ENCODE measurements around the gene DALRD3. TPM values are rescaled to one million over a fixed set of nuclear protein-coding genes. Genes with fewer than 3 reads are reported as not detected.

The DALRD3 gene
- total and polyA plus RNA-seq, 2 of the 8 experiments (the other 6 are each of a cell fraction or from before 2014, with no cell fraction given) = 30.4 to 86.5 TPM

DNA sequence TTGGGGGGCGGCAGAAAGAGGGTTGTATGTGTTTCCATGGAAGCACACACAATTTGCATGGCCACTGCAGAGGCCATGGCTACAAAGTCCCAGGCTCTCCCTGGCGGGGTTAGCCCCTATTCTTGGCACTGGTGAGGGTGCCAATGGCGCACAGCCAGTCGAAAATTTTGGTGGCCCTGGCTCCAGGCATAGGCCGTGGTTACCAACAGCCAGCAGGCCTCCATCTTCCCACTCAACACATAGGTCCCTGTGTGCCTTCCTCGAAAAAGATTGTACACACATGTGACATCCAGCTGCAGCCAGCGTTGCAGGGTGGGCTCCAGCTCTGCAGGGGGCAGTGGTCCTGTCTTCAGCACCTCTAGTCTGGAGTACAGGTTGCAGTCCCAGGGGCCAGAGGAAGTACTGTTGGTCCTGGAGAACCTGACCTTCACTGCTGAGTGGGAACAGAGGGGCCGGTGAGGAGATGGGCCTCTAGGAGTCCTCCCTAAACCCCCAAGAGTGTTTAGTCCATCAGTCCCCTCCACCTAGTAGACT is 21.2 kb downstream of the DALRD3 start:
- Histone ChIP-seq H2BK12ac (ENCODE audit: low read depth, low read length) (no peak overlapping the region), H3K56ac (replicated peaks; ENCODE audit: insufficient read length, low read depth, low read length) (no peak overlapping the region), H4K8ac (ENCODE audit: extremely low read depth, insufficient read depth, low read length) (0 out of 2 replicates have a peak overlapping the region, but pooled peaks have one; percentile 5), H3K4me1 (replicated peaks in 1 of 4; ENCODE audit: control insufficient read depth in 3 of 4, insufficient read depth in 4 of 4, low read length in 3 of 4) (peaks cover 0 to 17% (median 7%) of the 10 kb centered on the region in 4 experiments; a peak in 5 of 7 replicates), H2BK15ac (ENCODE audit: low read length) (no peak overlapping the region), H3K23ac (ENCODE audit: insufficient read length) (no peak overlapping the region), H3K4me2 (ENCODE audit: insufficient read depth in 1 of 2, low read depth in 2 of 2, low read length in 2 of 2) (no peak overlapping the region), H4K91ac (replicated peaks; ENCODE audit: insufficient read length, low read length) (no peak overlapping the region), H2BK120ac (replicated peaks; ENCODE audit: low read depth, low read length) (no peak overlapping the region), H3K79me1 (ENCODE audit: low read depth, low read length) (peaks cover 3% of the 10 kb centered on the region), H3K14ac (ENCODE audit: insufficient read length) (no peak overlapping the region), H4K20me1 (replicated peaks in 1 of 2; ENCODE audit: control insufficient read depth in 1 of 2, insufficient read depth in 2 of 2, low read length in 2 of 2) (peaks cover 0 to 4% of the 10 kb centered on the region in 2 experiments), H3K27ac (ENCODE audit: low read depth, low read length) (no peak overlapping the region), H3K79me2 (ENCODE audit: control insufficient read depth in 1 of 2, insufficient read depth in 2 of 2, low read length in 2 of 2) (peaks cover 0 to under 1% of the 10 kb centered on the region in 2 experiments; a peak in 2 of 4 replicates), H3K4ac (replicated peaks; ENCODE audit: insufficient read length, low read depth, low read length) (no peak overlapping the region), H3K23me2 (ENCODE audit: low read depth, low read length) (no peaks in the 10 kb centered on the region), H2AFZ (ENCODE audit: low read length) (no peak overlapping the region), H3K18ac (ENCODE audit: extremely low read depth, low read length) (no peak overlapping the region), H3K9ac (replicated peaks in 1 of 4; ENCODE audit: extremely low read depth in 1 of 4, low read depth in 3 of 4, low read length in 3 of 4) (no peak overlapping the region), H3K36me3 (ENCODE audit: control insufficient read depth in 2 of 4, insufficient read depth in 4 of 4, low read length in 3 of 4) (peaks cover 0 to 3% (median 0%) of the 10 kb centered on the region in 4 experiments; a peak in 2 of 8 replicates), H2AK5ac (ENCODE audit: low read depth, low read length) (no peak overlapping the region), H3K9me3 (ENCODE audit: insufficient read depth in 2 of 2, low read depth in 1 of 2, low read length in 1 of 2) (no peaks in the 10 kb centered on the region), H3K4me3 (ENCODE audit: extremely low read depth in 1 of 4, insufficient read depth in 2 of 4, low read depth in 3 of 4, low read length in 4 of 4) (no peak overlapping the region), H2BK20ac (ENCODE audit: low read length) (no peak overlapping the region), H4K5ac (ENCODE audit: insufficient read length, low read depth, low read length) (no peak overlapping the region), H3K27me3 (replicated peaks in 1 of 4; ENCODE audit: control insufficient read depth in 3 of 4, extremely low read depth in 1 of 4, insufficient read depth in 3 of 4, low read length in 3 of 4) (no peaks in the 10 kb centered on the region), H2BK5ac (ENCODE audit: low read depth, low read length) (no peak overlapping the region)
- FAIRE-seq (no peak), DNase-seq (ENCODE audit: low read depth in 1 of 2, low spot score in 2 of 2) (no peak)
- ChIA-PET POLR2A (ENCODE audit: partially characterized antibody) (interaction anchor here (0.6 to 38.8 kb wide), 5 partner anchors 5 to 123 kb away, joined by 3 to 1518 read pairs (median 4); partner anchors contain the start of genes DALRD3, IMPDH2, NDUFAF3 and P4HTM), CTCF (ENCODE audit: partially characterized antibody) (interaction anchor here (0.9 to 19.9 kb wide), 6 partner anchors 8 to 261 kb away, joined by 3 to 467 read pairs (median 4); partner anchors contain the start of genes DALRD3, NDUFAF3, PRKAR2A and WDR6)
- no peak for TF ChIP-seq RFX5 (IDR thresholded peaks at IDR 0.05; ENCODE audit: borderline replicate concordance, low read depth, low read length)
- TF ChIP-seq, protein P1, sequence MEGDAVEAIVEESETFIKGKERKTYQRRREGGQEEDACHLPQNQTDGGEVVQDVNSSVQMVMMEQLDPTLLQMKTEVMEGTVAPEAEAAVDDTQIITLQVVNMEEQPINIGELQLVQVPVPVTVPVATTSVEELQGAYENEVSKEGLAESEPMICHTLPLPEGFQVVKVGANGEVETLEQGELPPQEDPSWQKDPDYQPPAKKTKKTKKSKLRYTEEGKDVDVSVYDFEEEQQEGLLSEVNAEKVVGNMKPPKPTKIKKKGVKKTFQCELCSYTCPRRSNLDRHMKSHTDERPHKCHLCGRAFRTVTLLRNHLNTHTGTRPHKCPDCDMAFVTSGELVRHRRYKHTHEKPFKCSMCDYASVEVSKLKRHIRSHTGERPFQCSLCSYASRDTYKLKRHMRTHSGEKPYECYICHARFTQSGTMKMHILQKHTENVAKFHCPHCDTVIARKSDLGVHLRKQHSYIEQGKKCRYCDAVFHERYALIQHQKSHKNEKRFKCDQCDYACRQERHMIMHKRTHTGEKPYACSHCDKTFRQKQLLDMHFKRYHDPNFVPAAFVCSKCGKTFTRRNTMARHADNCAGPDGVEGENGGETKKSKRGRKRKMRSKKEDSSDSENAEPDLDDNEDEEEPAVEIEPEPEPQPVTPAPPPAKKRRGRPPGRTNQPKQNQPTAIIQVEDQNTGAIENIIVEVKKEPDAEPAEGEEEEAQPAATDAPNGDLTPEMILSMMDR (IDR thresholded peaks at IDR 0.05; ENCODE audit: control extremely low read depth in 1 of 3, insufficient read depth in 1 of 3, low read depth in 1 of 3, low read length in 3 of 3) = peak in 2 of 3 experiments; percentile 8 to 20; a peak in 1 of 4 replicates
- 88% methylated on average over 8 of the region's 8 CpGs; no CpG with 5 or more reads in 1 of the 2 experiments for WGBS, 2 experiments (ENCODE audit: extremely low coverage in 1 of 2, insufficient coverage in 1 of 2, insufficient read length in 1 of 2, insufficient replicate concordance in 2 of 2, low coverage in 1 of 2, low lambda C conversion rate in 2 of 2, missing lambda C conversion rate in 1 of 2)
